SK-N-SH (cell line): ENCODE data around the gene USP25. TPM values are rescaled to one million over a fixed set of nuclear protein-coding genes. Genes with fewer than 3 reads are reported as not detected.

ENCODE experiments used
- CTCF ChIA-PET: fragments of 300-600, 350-600 bp; formaldehyde crosslinking; extraction: SDS; loops from one replicate; lab custom pipeline; 2021; lab: Yijun Ruan, JAX
- POLR2A ChIA-PET: fragments of 350-600 bp; sonication (Branson Sonifier 250); formaldehyde crosslinking; extraction: SDS; loops from one replicate; lab custom pipeline; 2020; ENCODE audit warnings: antibody characterized with exemption, inconsistent platforms; lab: Yijun Ruan, JAX
- DNase-seq: peaks from one replicate; pipeline ENCODE4 v3.0.0; 2012
- H2AFZ ChIP-seq: fragments of 200-600 bp; sonication (generic); 2 replicates; pipeline ENCODE4 v1.8.1; 2016; ENCODE audit warnings: antibody characterized with exemption, mild to moderate bottlenecking, low read depth
- H3F3A ChIP-seq: fragments of 200-600 bp; sonication (generic); replicated peaks from 2 replicates; pipeline ENCODE3; 2016; ENCODE audit warnings: antibody characterized with exemption, mild to moderate bottlenecking; ENCODE audit not compliant: insufficient read depth
- H3K27ac ChIP-seq, 2 experiments: fragments of 200-500 bp in 1 of 2; fragments of 200-600 bp in 1 of 2; sonication (Bioruptor generic) in 1 of 2; sonication (generic), shearing (Covaris generic) in 1 of 2; 2 replicates each; pipeline versions ENCODE4 v1.5.1 to v1.6.1; 2014 to 2016; ENCODE audit warnings: low read depth in 2 of 2, inconsistent platforms in 1 of 2, low read length in 1 of 2, mild to moderate bottlenecking in 1 of 2, mixed read lengths in 1 of 2
- H3K27me3 ChIP-seq: fragments of 200-600 bp; sonication (generic), shearing (Covaris generic); 2 replicates; pipeline ENCODE4 v1.6.1; 2016; ENCODE audit warnings: mixed run types; ENCODE audit not compliant: insufficient read depth
- H3K36me3 ChIP-seq, 2 experiments: fragments of 200-500 bp in 1 of 2; fragments of 200-600 bp in 1 of 2; sonication (Bioruptor generic) in 1 of 2; sonication (generic) in 1 of 2; replicated peaks in 1 of 2; 2 replicates each; pipeline versions ENCODE3 to v1.5.1; 2014 to 2016; ENCODE audit warnings: low read length in 1 of 2, mild to moderate bottlenecking in 1 of 2; ENCODE audit not compliant: insufficient read depth in 2 of 2, control insufficient read depth in 1 of 2
- H3K4me1 ChIP-seq, 2 experiments: fragments of 200-500 bp in 1 of 2; fragments of 200-600 bp in 1 of 2; sonication (Bioruptor generic) in 1 of 2; sonication (generic), shearing (Covaris generic) in 1 of 2; 2 replicates each; pipeline versions ENCODE4 v1.5.1 to v1.6.1; 2014 to 2016; ENCODE audit warnings: low read depth in 1 of 2, low read length in 1 of 2, mixed run types in 1 of 2; ENCODE audit not compliant: insufficient read depth in 2 of 2, control insufficient read depth in 1 of 2
- H3K4me2 ChIP-seq: fragments of 200-600 bp; sonication (generic), shearing (Covaris generic); 2 replicates; pipeline ENCODE4 v1.6.1; 2017; ENCODE audit warnings: mixed run types
- H3K4me3 ChIP-seq, 2 experiments: fragments of 200-500 bp in 1 of 2; fragments of 200-600 bp in 1 of 2; sonication (Bioruptor generic) in 1 of 2; sonication (generic), shearing (Covaris generic) in 1 of 2; 2 replicates each; pipeline versions ENCODE4 v1.5.1 to v1.8.1; 2014 to 2016; ENCODE audit warnings: low read depth in 2 of 2, inconsistent platforms in 1 of 2, low read length in 1 of 2, mild to moderate bottlenecking in 1 of 2, mixed read lengths in 1 of 2, moderate library complexity in 1 of 2
- H3K79me2 ChIP-seq: fragments of 200-600 bp; sonication (generic); 2 replicates; pipeline ENCODE4 v1.8.1; 2017; ENCODE audit warnings: mild to moderate bottlenecking; ENCODE audit not compliant: insufficient read depth
- H3K9ac ChIP-seq: fragments of 200-600 bp; sonication (generic); 2 replicates; pipeline ENCODE4 v1.6.1; 2017; ENCODE audit warnings: mixed run types
- H3K9me2 ChIP-seq: fragments of 200-600 bp; sonication (generic); 2 replicates; pipeline ENCODE4 v1.6.1; 2017; ENCODE audit warnings: mixed run types
- H3K9me3 ChIP-seq: fragments of 200-600 bp; sonication (generic); 2 replicates; pipeline ENCODE4 v1.6.1; 2017; ENCODE audit warnings: mixed run types, mild to moderate bottlenecking, moderate library complexity
- H4K20me1 ChIP-seq: fragments of 200-600 bp; sonication (generic); 2 replicates; pipeline ENCODE4 v1.6.1; 2017; ENCODE audit warnings: mild to moderate bottlenecking, mixed run types; ENCODE audit not compliant: insufficient read depth
- MEF2A ChIP-seq: IDR thresholded peaks from 2 replicates; pipeline ENCODE4 v1.4.0; 2012; ENCODE audit warnings: low read depth, borderline replicate concordance
- RCOR1 ChIP-seq: fragments of 150-350 bp; IDR thresholded peaks from 2 replicates; pipeline ENCODE4 v1.6.1; 2017; ENCODE audit warnings: antibody characterized with exemption, low read length
- YY1 ChIP-seq: IDR thresholded peaks from 2 replicates; pipeline ENCODE4 v1.4.0; 2012; ENCODE audit warnings: low read depth, mild to moderate bottlenecking
- WGBS: methylation state at CpG from one replicate; pipeline ENCODE4 v1.1.6; 2017; ENCODE audit warnings: low lambda C conversion rate; 5-methylcytosine and 5-hydroxymethylcytosine counted together
- polyA plus RNA-seq, 3 experiments: library from polyadenylated mRNA; depleted of rRNA; stranded (reverse); fragments of >200 nt; gene quantifications; 2 replicates each; pipeline ENCODE4 v1.2.3, GENCODE V29; 2012
- TF ChIP-seq, protein P1 (sequence below): IDR thresholded peaks from 2 replicates; pipeline ENCODE4 v1.4.0; 2012; ENCODE audit warnings: low read depth, borderline replicate concordance
- TF ChIP-seq, protein P2 (sequence below): fragments of 200-600 bp; sonication (generic); IDR thresholded peaks from 2 replicates; pipeline ENCODE4 v1.6.1; 2017; ENCODE audit warnings: antibody characterized with exemption, mild to moderate bottlenecking, moderate library complexity
- TF ChIP-seq, protein P3 (sequence below): IDR thresholded peaks from 2 replicates; pipeline ENCODE4 v1.4.0; 2012; ENCODE audit warnings: low read depth, borderline replicate concordance
- TF ChIP-seq, protein P4 (sequence below): IDR thresholded peaks from 2 replicates; pipeline ENCODE4 v1.6.1; 2012; ENCODE audit warnings: mild to moderate bottlenecking, low read depth, low read length, moderate library complexity
- TF ChIP-seq, protein P5 (sequence below): IDR thresholded peaks from 2 replicates; pipeline ENCODE4; 2012

The USP25 gene
- polyA plus RNA-seq, 1 of the 3 experiments (the other 2 are of a cell fraction): 4.6 TPM

DNA sequence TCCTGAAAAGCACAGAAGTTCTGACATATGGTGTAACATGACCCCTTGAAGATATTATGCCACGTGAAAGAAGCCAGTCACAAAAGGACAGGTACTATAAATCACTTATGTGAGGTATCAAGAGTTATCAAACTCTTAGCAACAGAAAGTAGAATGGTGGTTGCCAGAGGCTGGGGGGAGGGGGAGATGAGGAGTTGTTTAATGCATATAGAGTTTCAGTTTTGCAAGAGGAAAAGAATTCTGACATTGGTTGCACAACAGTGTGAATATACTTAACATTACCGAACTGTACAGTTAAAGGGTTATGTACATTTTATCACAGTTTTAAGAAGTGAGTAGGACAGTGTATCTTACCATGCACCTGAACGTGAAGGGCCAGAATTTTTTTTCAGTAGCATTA is 80.0 kb downstream of the USP25 start (continued):
- TF ChIP-seq, protein P1, sequence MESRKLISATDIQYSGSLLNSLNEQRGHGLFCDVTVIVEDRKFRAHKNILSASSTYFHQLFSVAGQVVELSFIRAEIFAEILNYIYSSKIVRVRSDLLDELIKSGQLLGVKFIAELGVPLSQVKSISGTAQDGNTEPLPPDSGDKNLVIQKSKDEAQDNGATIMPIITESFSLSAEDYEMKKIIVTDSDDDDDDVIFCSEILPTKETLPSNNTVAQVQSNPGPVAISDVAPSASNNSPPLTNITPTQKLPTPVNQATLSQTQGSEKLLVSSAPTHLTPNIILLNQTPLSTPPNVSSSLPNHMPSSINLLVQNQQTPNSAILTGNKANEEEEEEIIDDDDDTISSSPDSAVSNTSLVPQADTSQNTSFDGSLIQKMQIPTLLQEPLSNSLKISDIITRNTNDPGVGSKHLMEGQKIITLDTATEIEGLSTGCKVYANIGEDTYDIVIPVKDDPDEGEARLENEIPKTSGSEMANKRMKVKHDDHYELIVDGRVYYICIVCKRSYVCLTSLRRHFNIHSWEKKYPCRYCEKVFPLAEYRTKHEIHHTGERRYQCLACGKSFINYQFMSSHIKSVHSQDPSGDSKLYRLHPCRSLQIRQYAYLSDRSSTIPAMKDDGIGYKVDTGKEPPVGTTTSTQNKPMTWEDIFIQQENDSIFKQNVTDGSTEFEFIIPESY: no peak
- TF ChIP-seq, protein P2, sequence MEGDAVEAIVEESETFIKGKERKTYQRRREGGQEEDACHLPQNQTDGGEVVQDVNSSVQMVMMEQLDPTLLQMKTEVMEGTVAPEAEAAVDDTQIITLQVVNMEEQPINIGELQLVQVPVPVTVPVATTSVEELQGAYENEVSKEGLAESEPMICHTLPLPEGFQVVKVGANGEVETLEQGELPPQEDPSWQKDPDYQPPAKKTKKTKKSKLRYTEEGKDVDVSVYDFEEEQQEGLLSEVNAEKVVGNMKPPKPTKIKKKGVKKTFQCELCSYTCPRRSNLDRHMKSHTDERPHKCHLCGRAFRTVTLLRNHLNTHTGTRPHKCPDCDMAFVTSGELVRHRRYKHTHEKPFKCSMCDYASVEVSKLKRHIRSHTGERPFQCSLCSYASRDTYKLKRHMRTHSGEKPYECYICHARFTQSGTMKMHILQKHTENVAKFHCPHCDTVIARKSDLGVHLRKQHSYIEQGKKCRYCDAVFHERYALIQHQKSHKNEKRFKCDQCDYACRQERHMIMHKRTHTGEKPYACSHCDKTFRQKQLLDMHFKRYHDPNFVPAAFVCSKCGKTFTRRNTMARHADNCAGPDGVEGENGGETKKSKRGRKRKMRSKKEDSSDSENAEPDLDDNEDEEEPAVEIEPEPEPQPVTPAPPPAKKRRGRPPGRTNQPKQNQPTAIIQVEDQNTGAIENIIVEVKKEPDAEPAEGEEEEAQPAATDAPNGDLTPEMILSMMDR: no peak

DNA sequence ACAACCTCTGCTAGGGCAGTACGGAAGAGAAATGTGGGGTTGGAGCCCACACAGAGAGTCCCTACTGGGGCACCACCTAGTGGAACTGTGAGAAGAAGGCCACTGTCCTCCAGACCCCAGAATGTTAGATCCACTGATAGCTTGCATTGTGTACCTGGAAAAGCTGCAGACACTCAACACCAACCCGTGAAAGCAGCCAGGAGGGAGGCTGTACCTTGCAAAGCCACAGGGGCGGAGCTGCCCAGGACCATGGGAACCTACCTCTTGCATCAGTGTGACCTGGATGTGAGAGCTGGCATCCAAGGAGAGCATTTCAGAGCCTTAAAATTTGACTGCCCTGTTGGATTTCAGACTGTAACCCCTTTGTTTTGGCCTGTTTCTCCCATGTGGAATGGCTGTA is 85.5 kb downstream of the USP25 start:
- Histone ChIP-seq H3K9me3 (no peaks in the 10 kb centered on the region), H2AFZ (no peak overlapping the region), H3K4me3 (no peak overlapping the region; a peak in 1 of 4 replicates), H3K9ac (no peak overlapping the region), H3K4me1 (peaks cover 0 to under 1% of the 10 kb centered on the region in 2 experiments; a peak in 2 of 4 replicates), H4K20me1 (no peaks in the 10 kb centered on the region), H3K4me2 (no peak overlapping the region), H3F3A (no peaks in the 10 kb centered on the region), H3K27ac (no peak overlapping the region), H3K27me3 (no peaks in the 10 kb centered on the region), H3K79me2 (no peaks in the 10 kb centered on the region), H3K36me3 (peaks cover 8 to 11% of the 10 kb centered on the region in 2 experiments), H3K9me2 (no peaks in the 10 kb centered on the region)
- ChIA-PET CTCF (interaction anchor here (1.0 kb wide), 1 partner anchor 11 kb away, joined by 3 read pairs; no protein-coding TSS in a partner anchor), POLR2A (no interaction called here)
- whole genome bisulfite sequencing: 100% methylated on average over 2 of the region's 3 CpGs
- no peak for DNase-seq
- TF ChIP-seq, protein P3, sequence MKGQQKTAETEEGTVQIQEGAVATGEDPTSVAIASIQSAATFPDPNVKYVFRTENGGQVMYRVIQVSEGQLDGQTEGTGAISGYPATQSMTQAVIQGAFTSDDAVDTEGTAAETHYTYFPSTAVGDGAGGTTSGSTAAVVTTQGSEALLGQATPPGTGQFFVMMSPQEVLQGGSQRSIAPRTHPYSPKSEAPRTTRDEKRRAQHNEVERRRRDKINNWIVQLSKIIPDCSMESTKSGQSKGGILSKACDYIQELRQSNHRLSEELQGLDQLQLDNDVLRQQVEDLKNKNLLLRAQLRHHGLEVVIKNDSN: no peak
- TF ChIP-seq, protein P2: no peak
- TF ChIP-seq RCOR1 (no peak), MEF2A (no peak), YY1 (no peak)
- TF ChIP-seq, protein P4, sequence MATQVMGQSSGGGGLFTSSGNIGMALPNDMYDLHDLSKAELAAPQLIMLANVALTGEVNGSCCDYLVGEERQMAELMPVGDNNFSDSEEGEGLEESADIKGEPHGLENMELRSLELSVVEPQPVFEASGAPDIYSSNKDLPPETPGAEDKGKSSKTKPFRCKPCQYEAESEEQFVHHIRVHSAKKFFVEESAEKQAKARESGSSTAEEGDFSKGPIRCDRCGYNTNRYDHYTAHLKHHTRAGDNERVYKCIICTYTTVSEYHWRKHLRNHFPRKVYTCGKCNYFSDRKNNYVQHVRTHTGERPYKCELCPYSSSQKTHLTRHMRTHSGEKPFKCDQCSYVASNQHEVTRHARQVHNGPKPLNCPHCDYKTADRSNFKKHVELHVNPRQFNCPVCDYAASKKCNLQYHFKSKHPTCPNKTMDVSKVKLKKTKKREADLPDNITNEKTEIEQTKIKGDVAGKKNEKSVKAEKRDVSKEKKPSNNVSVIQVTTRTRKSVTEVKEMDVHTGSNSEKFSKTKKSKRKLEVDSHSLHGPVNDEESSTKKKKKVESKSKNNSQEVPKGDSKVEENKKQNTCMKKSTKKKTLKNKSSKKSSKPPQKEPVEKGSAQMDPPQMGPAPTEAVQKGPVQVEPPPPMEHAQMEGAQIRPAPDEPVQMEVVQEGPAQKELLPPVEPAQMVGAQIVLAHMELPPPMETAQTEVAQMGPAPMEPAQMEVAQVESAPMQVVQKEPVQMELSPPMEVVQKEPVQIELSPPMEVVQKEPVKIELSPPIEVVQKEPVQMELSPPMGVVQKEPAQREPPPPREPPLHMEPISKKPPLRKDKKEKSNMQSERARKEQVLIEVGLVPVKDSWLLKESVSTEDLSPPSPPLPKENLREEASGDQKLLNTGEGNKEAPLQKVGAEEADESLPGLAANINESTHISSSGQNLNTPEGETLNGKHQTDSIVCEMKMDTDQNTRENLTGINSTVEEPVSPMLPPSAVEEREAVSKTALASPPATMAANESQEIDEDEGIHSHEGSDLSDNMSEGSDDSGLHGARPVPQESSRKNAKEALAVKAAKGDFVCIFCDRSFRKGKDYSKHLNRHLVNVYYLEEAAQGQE: no peak
- TF ChIP-seq, protein P5, sequence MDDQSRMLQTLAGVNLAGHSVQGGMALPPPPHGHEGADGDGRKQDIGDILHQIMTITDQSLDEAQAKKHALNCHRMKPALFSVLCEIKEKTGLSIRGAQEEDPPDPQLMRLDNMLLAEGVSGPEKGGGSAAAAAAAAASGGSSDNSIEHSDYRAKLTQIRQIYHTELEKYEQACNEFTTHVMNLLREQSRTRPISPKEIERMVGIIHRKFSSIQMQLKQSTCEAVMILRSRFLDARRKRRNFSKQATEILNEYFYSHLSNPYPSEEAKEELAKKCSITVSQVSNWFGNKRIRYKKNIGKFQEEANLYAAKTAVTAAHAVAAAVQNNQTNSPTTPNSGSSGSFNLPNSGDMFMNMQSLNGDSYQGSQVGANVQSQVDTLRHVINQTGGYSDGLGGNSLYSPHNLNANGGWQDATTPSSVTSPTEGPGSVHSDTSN: no peak
